Calu3 (cell line): ENCODE results near the gene ARMH1. TPM values are rescaled to one million over a fixed set of nuclear protein-coding genes. Genes with fewer than 3 reads are reported as not detected.

Source experiments
- BruUV-seq: library from RNA; stranded (reverse); fragments of 400-500 nt; replicated peaks from 2 replicates; lab custom pipeline; 2021; lab: Mats Ljungman, UMichigan
- CTCF ChIA-PET: fragments of 300-600 bp; sonication (Branson Sonifier 250); formaldehyde crosslinking; loops from one replicate; lab custom pipeline; 2022; ENCODE audit warnings: antibody characterized with exemption; lab: Charles Lee
- DNase-seq: peaks from one replicate; pipeline ENCODE4 v3.0.0; 2022
- H3K27ac Mint-ChIP-seq: one replicate; pipeline ENCODE4 v1.8.0; 2022; ENCODE audit warnings: mixed read lengths; ENCODE audit not compliant: unreplicated experiment
- H3K27me3 Mint-ChIP-seq: one replicate; pipeline ENCODE4 v1.8.0; 2022; ENCODE audit warnings: mixed read lengths; ENCODE audit not compliant: unreplicated experiment
- H3K36me3 Mint-ChIP-seq: one replicate; pipeline ENCODE4 v1.8.0; 2022; ENCODE audit warnings: mild to moderate bottlenecking, moderate library complexity, mixed read lengths; ENCODE audit not compliant: insufficient read depth, unreplicated experiment
- H3K4me1 Mint-ChIP-seq: one replicate; pipeline ENCODE4 v1.8.0; 2022; ENCODE audit warnings: mild to moderate bottlenecking, low read depth, mixed read lengths; ENCODE audit not compliant: unreplicated experiment
- H3K4me3 Mint-ChIP-seq: one replicate; pipeline ENCODE4 v1.8.0; 2022; ENCODE audit warnings: mild to moderate bottlenecking, low read depth, moderate library complexity, mixed read lengths; ENCODE audit not compliant: unreplicated experiment
- H3K9me3 Mint-ChIP-seq: one replicate; pipeline ENCODE4 v1.8.0; 2022; ENCODE audit warnings: low read depth, mixed read lengths; ENCODE audit not compliant: unreplicated experiment
- intact Hi-C: fragments of 100-400 bp; cut with micrococcal nuclease; formaldehyde crosslinking; loops from one replicate; pipeline ENCODE4 v1.10.0; 2022; ENCODE audit not compliant: unreplicated experiment
- total RNA-seq: library from RNA; stranded (reverse); gene quantifications from 2 replicates; pipeline ENCODE4 v1.2.3, GENCODE V29; 2022
- TF ChIP-seq, protein P1 (sequence below): fragments of 200-600 bp; IDR thresholded peaks from one replicate; pipeline ENCODE4 v1.8.0; 2022; ENCODE audit warnings: antibody characterized with exemption; ENCODE audit not compliant: unreplicated experiment

Gene ARMH1
- total RNA-seq, 1 experiment from 2014 or later, result 5.8 TPM

DNA sequence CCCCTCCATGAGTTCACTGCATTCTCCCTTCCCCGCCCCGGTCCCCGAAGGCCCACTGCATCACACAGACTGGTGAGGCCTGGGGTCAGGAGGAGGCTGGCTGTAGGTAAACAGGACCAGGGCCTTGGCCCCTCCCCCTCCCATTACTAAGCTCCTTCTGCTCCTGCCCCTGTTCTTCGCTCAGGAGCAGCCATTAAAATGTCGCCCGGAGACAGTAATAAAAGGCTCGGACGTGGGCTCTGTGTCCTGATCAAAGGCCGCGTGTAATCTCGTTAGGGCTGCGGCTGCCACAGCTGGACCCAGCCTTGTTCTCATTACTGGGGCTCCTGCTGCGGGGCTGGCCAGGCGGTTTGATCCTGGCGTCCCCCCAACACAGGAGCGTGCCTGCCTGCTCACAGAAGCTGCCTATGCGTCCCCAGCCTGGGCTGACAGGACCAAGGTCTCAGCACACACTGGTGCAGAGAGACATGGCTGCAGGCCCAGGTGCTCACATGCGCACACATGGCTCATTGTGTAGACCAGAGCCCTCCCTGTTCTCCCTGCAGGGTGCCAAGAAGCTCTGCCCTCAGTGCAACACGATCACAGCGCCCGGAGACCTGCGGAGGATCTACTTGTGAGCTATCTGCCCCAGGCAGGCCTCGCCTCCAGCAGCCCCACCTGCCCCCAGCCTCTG, 24.2 kb upstream of the ARMH1 start:
- Mint-ChIP-seq H3K4me3 (no peak overlapping the region), H3K36me3 (peaks cover 16% of the 10 kb centered on the region), H3K9me3 (no peaks in the 10 kb centered on the region), H3K27ac (no peak overlapping the region), H3K27me3 (no peaks in the 10 kb centered on the region), H3K4me1 (no peaks in the 10 kb centered on the region)
- no TSS peak for BruUV-seq
- DNase-seq, result no peak
- CTCF ChIA-PET, result no interaction called here
- TF ChIP-seq, protein P1, sequence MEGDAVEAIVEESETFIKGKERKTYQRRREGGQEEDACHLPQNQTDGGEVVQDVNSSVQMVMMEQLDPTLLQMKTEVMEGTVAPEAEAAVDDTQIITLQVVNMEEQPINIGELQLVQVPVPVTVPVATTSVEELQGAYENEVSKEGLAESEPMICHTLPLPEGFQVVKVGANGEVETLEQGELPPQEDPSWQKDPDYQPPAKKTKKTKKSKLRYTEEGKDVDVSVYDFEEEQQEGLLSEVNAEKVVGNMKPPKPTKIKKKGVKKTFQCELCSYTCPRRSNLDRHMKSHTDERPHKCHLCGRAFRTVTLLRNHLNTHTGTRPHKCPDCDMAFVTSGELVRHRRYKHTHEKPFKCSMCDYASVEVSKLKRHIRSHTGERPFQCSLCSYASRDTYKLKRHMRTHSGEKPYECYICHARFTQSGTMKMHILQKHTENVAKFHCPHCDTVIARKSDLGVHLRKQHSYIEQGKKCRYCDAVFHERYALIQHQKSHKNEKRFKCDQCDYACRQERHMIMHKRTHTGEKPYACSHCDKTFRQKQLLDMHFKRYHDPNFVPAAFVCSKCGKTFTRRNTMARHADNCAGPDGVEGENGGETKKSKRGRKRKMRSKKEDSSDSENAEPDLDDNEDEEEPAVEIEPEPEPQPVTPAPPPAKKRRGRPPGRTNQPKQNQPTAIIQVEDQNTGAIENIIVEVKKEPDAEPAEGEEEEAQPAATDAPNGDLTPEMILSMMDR, result no peak
- intact Hi-C loops, result no loop called here

GRCh38 chr1:44651069-44651468, 23.4 kb upstream of the ARMH1 start:
- TF ChIP-seq, protein P1, result no peak
- no peaks in the 10 kb centered on the region for H3K27me3 Mint-ChIP-seq
- intact Hi-C loops, result no loop called here
- H3K27ac Mint-ChIP-seq, result no peak overlapping the region
- no peak overlapping the region for H3K4me3 Mint-ChIP-seq
- CTCF ChIA-PET, result interaction anchor here (0.7 kb wide), 1 partner anchor 1101 kb away, joined by 5 read pairs; no protein-coding TSS in a partner anchor
- TSS peak; percentile 77 for BruUV-seq
- no peak for DNase-seq
- H3K9me3 Mint-ChIP-seq, result no peaks in the 10 kb centered on the region
- H3K4me1 Mint-ChIP-seq, result no peaks in the 10 kb centered on the region
- peaks cover 13% of the 10 kb centered on the region for H3K36me3 Mint-ChIP-seq

DNA sequence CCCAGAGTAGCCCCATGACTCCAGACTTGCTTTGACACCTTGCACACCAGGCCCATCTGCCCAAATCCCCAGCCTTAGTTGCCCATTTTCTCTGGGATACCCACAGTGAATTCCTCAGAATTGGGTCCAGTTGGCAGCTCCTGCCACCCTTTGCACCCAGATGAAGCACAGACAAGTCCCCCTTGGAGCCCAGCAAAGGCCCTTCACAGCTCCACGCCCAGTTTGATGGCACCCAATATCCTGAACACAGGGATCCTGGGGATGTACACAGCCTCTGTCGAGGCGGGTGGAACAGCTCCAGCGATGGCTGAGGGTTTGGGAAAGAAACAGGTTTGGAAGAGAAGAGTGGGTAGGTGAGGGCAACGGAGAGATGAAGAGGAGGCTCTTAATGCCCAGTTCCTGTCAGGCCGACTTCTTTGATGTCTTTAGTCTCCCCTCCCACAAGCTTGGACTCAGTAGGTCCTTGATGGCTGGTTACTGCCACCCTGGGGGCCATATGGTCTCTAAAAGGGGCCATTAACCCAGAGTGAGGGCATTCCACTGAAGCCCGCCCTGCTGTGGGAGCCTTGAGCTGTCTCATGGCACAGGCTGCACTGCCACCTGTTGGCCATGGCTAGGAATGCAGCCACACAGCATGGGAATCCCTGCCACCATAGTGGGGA, 21.9 kb upstream of the ARMH1 start:
- TF ChIP-seq, protein P1, result peak; percentile 90
- Mint-ChIP-seq H3K4me3 (no peak overlapping the region), H3K27me3 (no peaks in the 10 kb centered on the region), H3K27ac (no peak overlapping the region), H3K4me1 (no peaks in the 10 kb centered on the region), H3K9me3 (no peaks in the 10 kb centered on the region), H3K36me3 (peaks cover 13% of the 10 kb centered on the region)
- intact Hi-C loops, result loop anchor here (1.0 to 2.0 kb wide), 2 partner anchors 43 to 436 kb away; no protein-coding TSS in a partner anchor
- peak; percentile 80 for DNase-seq
- CTCF ChIA-PET, result interaction anchor here (0.6 to 1.5 kb wide), 9 partner anchors 8 to 435 kb away, joined by 3 to 12 read pairs (median 4); partner anchors contain the start of genes ARMH1 and TMEM53
- BruUV-seq, result no TSS peak

- H3K9me3 Mint-ChIP-seq, result no peaks in the 10 kb centered on the region
- no TSS peak for BruUV-seq
- intact Hi-C loops, result loop anchor here (1.0 to 2.0 kb wide), 2 partner anchors 44 to 437 kb away; no protein-coding TSS in a partner anchor
- no peaks in the 10 kb centered on the region for H3K4me1 Mint-ChIP-seq
- no peak for DNase-seq
- TF ChIP-seq, protein P1, result no peak
- no peaks in the 10 kb centered on the region for H3K27me3 Mint-ChIP-seq
- no peak overlapping the region for H3K4me3 Mint-ChIP-seq
- H3K27ac Mint-ChIP-seq, result no peak overlapping the region
- peaks cover 9% of the 10 kb centered on the region for H3K36me3 Mint-ChIP-seq
- CTCF ChIA-PET, result interaction anchor here (0.6 to 1.5 kb wide), 8 partner anchors 8 to 275 kb away, joined by 3 to 12 read pairs (median 4); partner anchors contain the start of genes ARMH1 and TMEM53
These were observed 21.2 kb upstream of the ARMH1 start for GRCh38 chr1:44653107-44653964.
